ENCODE results near the gene MYOM3.

MYOM3 gene

GRCh38 chr1:24111996-24112779 is at the start of gene MYOM3:
MYOM3 (minus strand) TSS chr1:24112135; CDS start chr1:24108636, 3,499 bp downstream.
- DNase-seq: peak; percentile 81

- no peak for DNase-seq
Observed at GRCh38 chr1:24161270-24161669, 49.3 kb upstream of the MYOM3 start.

- no peak for DNase-seq
Observed at GRCh38 chr1:24159366-24159765, 47.4 kb upstream of the MYOM3 start.

GRCh38 chr1:24157918-24158481 is 46.1 kb upstream of the MYOM3 start:
- DNase-seq: no peak

GRCh38 chr1:24156542-24157260 is 44.8 kb upstream of the MYOM3 start:
- no peak for DNase-seq

- no peak for DNase-seq
Observed at GRCh38 chr1:24155011-24155782, 43.3 kb upstream of the MYOM3 start.

GRCh38 chr1:24154215-24154614 is 42.3 kb upstream of the MYOM3 start:
- no peak for DNase-seq

- DNase-seq: no peak
Observed at GRCh38 chr1:24152631-24153494, 40.9 kb upstream of the MYOM3 start.

GRCh38 chr1:24151175-24151533 is 39.2 kb upstream of the MYOM3 start:
- no peak for DNase-seq

GRCh38 chr1:24150234-24151174 is 38.6 kb upstream of the MYOM3 start:
- DNase-seq: peak; percentile 86

GRCh38 chr1:24149866-24150233 is 37.9 kb upstream of the MYOM3 start:
- peak; percentile 57 for DNase-seq

GRCh38 chr1:24147816-24148215 is 35.9 kb upstream of the MYOM3 start:
- DNase-seq: no peak

GRCh38 chr1:24147194-24147593 is 35.3 kb upstream of the MYOM3 start:
- no peak for DNase-seq

GRCh38 chr1:24142546-24143534 is 30.9 kb upstream of the MYOM3 start, which contains the start of gene IL22RA1:
IL22RA1 (minus strand) TSS chr1:24143140; CDS start chr1:24143082, 58 bp downstream.
- peak; percentile 26 for DNase-seq

GRCh38 chr1:24141311-24141997 is 29.5 kb upstream of the MYOM3 start:
- DNase-seq: no peak

- no peak for DNase-seq
Observed at GRCh38 chr1:24140741-24141181, 28.8 kb upstream of the MYOM3 start.

GRCh38 chr1:24139841-24140425 is 28.0 kb upstream of the MYOM3 start:
- DNase-seq: no peak

GRCh38 chr1:24139222-24139489 is 27.2 kb upstream of the MYOM3 start:
- DNase-seq: no peak

Data from OCI-M1 (cell line).